GM21360 (cell line): ENCODE measurements around the gene FHL5.
"Not testable (repeated sequence)": the region's sequence is repeated elsewhere in the genome, so short reads cannot be mapped to it uniquely, and the experiment has no call there.

ENCODE experiments used
- ATAC-seq: cut with Tn5 transposase; IDR thresholded peaks from one replicate; pipeline ENCODE4 v1.9.1; 2021; ENCODE audit warnings: mild to moderate bottlenecking, moderate library complexity; ENCODE audit not compliant: unreplicated experiment

The FHL5 gene

GRCh38 chr6:96610019-96610418 lies 47.1 kb downstream of the FHL5 start:
- ATAC-seq, result peak; percentile 43

GRCh38 chr6:96611342-96611991 lies 48.5 kb downstream of the FHL5 start:
- ATAC-seq, result peak; percentile 78

- no peak for ATAC-seq
Measured at GRCh38 chr6:96613291-96613999, 50.5 kb downstream of the FHL5 start.

GRCh38 chr6:96620851-96621250 lies 57.9 kb downstream of the FHL5 start:
- ATAC-seq, result no peak

- no peak for ATAC-seq
Measured at GRCh38 chr6:96621983-96622382, 59.1 kb downstream of the FHL5 start.

GRCh38 chr6:96624957-96625356 lies 62.0 kb downstream of the FHL5 start:
- no peak for ATAC-seq

GRCh38 chr6:96626759-96627364 lies 63.9 kb downstream of the FHL5 start:
- peak; percentile 89 for ATAC-seq

GRCh38 chr6:96631248-96631647 lies 68.3 kb downstream of the FHL5 start:
- ATAC-seq, result no peak

- ATAC-seq, result not testable (repeated sequence)
Measured at GRCh38 chr6:96637979-96638378, 75.1 kb downstream of the FHL5 start.

- no peak for ATAC-seq
Measured at GRCh38 chr6:96645106-96645505, 82.2 kb downstream of the FHL5 start.

- ATAC-seq, result peak; percentile 78
Measured at GRCh38 chr6:96649926-96650325, 87.0 kb downstream of the FHL5 start.

GRCh38 chr6:96651816-96652215 lies 88.9 kb downstream of the FHL5 start:
- ATAC-seq, result peak; percentile 65

- no peak for ATAC-seq
Measured at GRCh38 chr6:96652552-96652951, 89.6 kb downstream of the FHL5 start.

GRCh38 chr6:96653181-96653580 lies 90.3 kb downstream of the FHL5 start:
- no peak for ATAC-seq

GRCh38 chr6:96656567-96656966 lies 93.6 kb downstream of the FHL5 start:
- ATAC-seq, result no peak

- no peak for ATAC-seq
Measured at GRCh38 chr6:96657344-96657743, 94.4 kb downstream of the FHL5 start.

GRCh38 chr6:96659084-96659845 lies 96.3 kb downstream of the FHL5 start:
- peak; percentile 62 for ATAC-seq
